Neutrophil (primary cell): ENCODE data around the gene TBC1D22A.

Experiments
- H3K27ac ChIP-seq: fragments of 200-600 bp; sonication (generic); 2 replicates; pipeline ENCODE4 v1.5.1; 2016; ENCODE audit warnings: mild to moderate bottlenecking, moderate library complexity
- H3K27me3 ChIP-seq: fragments of 200-600 bp; sonication (generic); 2 replicates; pipeline ENCODE4 v1.6.0; 2016; ENCODE audit warnings: mild to moderate bottlenecking
- H3K36me3 ChIP-seq: fragments of 200-600 bp; sonication (generic); 2 replicates; pipeline ENCODE4 v1.5.1; 2017
- H3K4me1 ChIP-seq, 2 experiments: fragments of 200-600 bp in 1 of 2; sonication (generic) in 1 of 2; 1 replicate in 1 of 2; 2 replicates in 1 of 2; pipeline versions ENCODE4 v1.5.1 to v1.6.1; 2013 to 2016; ENCODE audit warnings: low read depth in 1 of 2, low read length in 1 of 2, mild to moderate bottlenecking in 1 of 2, moderate library complexity in 1 of 2; ENCODE audit not compliant: control insufficient read depth in 1 of 2, insufficient read depth in 1 of 2
- H3K4me3 ChIP-seq, 2 experiments: fragments of 200-600 bp in 1 of 2; sonication (generic) in 1 of 2; 1 replicate in 1 of 2; 2 replicates in 1 of 2; pipeline ENCODE4 v1.5.1; 2013 to 2016; ENCODE audit warnings: low read depth in 1 of 2, low read length in 1 of 2, mild to moderate bottlenecking in 1 of 2, moderate library complexity in 1 of 2
- H3K9me3 ChIP-seq: fragments of 200-600 bp; sonication (generic); 2 replicates; pipeline ENCODE4 v1.5.1; 2016
- TF ChIP-seq, protein P1 (sequence below): fragments of 200-600 bp; sonication (generic); IDR thresholded peaks from 2 replicates; pipeline ENCODE4 v1.5.1; 2016; ENCODE audit warnings: antibody characterized with exemption

The TBC1D22A gene

GRCh38 chr22:47112582-47112965 lies 350.1 kb downstream of the TBC1D22A start:
- no peaks in the 10 kb centered on the region for H3K4me1 ChIP-seq
- H3K27ac ChIP-seq, result no peak overlapping the region
- peaks cover 24% of the 10 kb centered on the region for H3K36me3 ChIP-seq
- TF ChIP-seq, protein P1, sequence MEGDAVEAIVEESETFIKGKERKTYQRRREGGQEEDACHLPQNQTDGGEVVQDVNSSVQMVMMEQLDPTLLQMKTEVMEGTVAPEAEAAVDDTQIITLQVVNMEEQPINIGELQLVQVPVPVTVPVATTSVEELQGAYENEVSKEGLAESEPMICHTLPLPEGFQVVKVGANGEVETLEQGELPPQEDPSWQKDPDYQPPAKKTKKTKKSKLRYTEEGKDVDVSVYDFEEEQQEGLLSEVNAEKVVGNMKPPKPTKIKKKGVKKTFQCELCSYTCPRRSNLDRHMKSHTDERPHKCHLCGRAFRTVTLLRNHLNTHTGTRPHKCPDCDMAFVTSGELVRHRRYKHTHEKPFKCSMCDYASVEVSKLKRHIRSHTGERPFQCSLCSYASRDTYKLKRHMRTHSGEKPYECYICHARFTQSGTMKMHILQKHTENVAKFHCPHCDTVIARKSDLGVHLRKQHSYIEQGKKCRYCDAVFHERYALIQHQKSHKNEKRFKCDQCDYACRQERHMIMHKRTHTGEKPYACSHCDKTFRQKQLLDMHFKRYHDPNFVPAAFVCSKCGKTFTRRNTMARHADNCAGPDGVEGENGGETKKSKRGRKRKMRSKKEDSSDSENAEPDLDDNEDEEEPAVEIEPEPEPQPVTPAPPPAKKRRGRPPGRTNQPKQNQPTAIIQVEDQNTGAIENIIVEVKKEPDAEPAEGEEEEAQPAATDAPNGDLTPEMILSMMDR, result no peak
- H3K27me3 ChIP-seq, result no peaks in the 10 kb centered on the region
- no peak overlapping the region for H3K4me3 ChIP-seq
- H3K9me3 ChIP-seq, result no peaks in the 10 kb centered on the region

DNA sequence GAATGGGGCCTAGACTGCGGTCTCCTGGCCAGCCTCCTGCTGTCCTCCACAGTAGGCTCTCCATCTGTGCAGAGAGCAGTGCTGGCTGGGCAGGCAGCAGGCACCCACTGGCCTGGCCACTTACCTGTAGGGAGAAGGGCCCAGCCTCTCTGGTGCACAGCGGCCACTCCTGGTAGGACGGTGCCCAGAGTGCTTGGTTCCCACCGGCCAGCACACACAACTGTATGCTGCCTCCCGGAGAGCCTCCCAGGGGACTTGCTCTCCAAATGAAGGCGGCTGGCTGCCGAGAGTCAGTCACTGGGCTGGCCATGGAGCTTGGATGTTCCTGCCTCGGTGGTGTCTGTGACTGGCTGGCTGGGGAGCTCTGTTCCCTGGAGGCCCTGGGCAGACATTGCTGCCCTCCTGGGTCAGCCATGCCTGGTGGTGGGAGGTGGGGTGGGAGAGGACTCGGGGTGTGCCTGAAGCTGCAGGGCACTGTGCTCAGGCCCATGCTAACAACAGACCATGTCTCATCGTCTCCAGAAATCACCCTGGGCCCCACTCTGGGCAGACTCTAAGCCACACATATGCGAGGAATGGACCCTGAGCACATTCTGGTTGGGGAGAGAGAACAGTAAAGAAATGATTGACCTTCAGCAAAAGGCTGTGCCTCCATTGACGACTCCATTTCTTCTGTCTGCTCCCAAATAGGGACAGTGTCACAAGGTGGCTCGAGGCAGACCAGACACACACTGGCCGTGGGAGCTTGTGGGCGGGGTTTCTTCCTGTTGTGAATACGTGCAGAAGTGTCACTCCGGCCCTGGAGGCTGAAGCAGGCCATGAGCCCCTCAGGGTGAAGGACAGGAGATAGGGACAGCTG lies 350.8 kb downstream of the TBC1D22A start:
- Histone ChIP-seq H3K9me3 (no peaks in the 10 kb centered on the region), H3K27me3 (no peaks in the 10 kb centered on the region), H3K27ac (no peak overlapping the region), H3K4me3 (no peak overlapping the region), H3K36me3 (peaks cover 24% of the 10 kb centered on the region), H3K4me1 (no peaks in the 10 kb centered on the region)
- TF ChIP-seq, protein P1, result no peak

- TF ChIP-seq, protein P1, result no peak
- no peaks in the 10 kb centered on the region for H3K27me3 ChIP-seq
- H3K4me3 ChIP-seq, result no peak overlapping the region
- H3K36me3 ChIP-seq, result peaks cover 24% of the 10 kb centered on the region
- H3K27ac ChIP-seq, result no peak overlapping the region
- no peaks in the 10 kb centered on the region for H3K9me3 ChIP-seq
- H3K4me1 ChIP-seq, result no peaks in the 10 kb centered on the region
These were observed 351.5 kb downstream of the TBC1D22A start for GRCh38 chr22:47113853-47114415.

- Histone ChIP-seq H3K27me3 (no peaks in the 10 kb centered on the region), H3K4me3 (no peak overlapping the region)
- TF ChIP-seq, protein P1, result no peak
These were observed 352.5 kb downstream of the TBC1D22A start for GRCh38 chr22:47114813-47115517.

DNA sequence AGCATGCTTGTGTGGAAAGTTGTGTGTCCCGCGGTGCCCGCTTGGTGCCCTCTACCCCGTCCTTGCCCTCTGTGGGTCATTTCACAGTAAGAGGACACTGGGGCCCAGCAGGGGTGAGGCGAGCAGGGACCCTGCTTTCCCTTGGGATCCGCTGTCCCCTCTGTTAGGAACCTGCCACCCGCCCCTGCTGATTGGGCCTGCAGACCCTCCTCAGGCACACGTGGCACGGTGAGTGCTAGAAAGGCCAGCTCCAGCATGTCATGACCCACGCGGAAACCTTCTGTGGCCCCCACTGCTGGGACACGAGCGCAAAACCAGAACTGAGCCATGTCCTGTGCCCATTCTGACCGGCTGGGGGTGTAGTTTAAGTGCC lies 353.1 kb downstream of the TBC1D22A start:
- Histone ChIP-seq H3K4me3 (no peak overlapping the region), H3K27me3 (no peaks in the 10 kb centered on the region), H3K36me3 (peaks cover 24% of the 10 kb centered on the region), H3K9me3 (no peaks in the 10 kb centered on the region), H3K27ac (no peak overlapping the region), H3K4me1 (no peaks in the 10 kb centered on the region)
- TF ChIP-seq, protein P1, result no peak

More at GRCh38 chr22:47114813-47115517, 352.5 kb downstream of the TBC1D22A start:
- Histone ChIP-seq H3K27ac (no peak overlapping the region), H3K36me3 (peaks cover 24% of the 10 kb centered on the region), H3K9me3 (no peaks in the 10 kb centered on the region), H3K4me1 (no peaks in the 10 kb centered on the region)
